NB4 (cell line): ENCODE measurements around the gene PSMD4.

Source experiments
- DNase-seq: peaks from one replicate; pipeline ENCODE4 v3.0.0; 2010; ENCODE audit warnings: low read depth
- H3K4me3 ChIP-seq: one replicate; pipeline ENCODE4 v1.5.1; 2011; ENCODE audit warnings: mild to moderate bottlenecking, low read depth, low read length, moderate library complexity
- MYC ChIP-seq: IDR thresholded peaks from 2 replicates; pipeline ENCODE4 v1.6.1; 2011; ENCODE audit warnings: low read depth, low read length
- POLR2A ChIP-seq: IDR thresholded peaks from 2 replicates; pipeline ENCODE4 v1.6.1; 2011; ENCODE audit warnings: mild to moderate bottlenecking; ENCODE audit not compliant: insufficient read length; ENCODE audit errors: extremely low read depth
- TF ChIP-seq, protein P1 (sequence below): IDR thresholded peaks from 2 replicates; pipeline ENCODE4 v1.6.1; 2011; ENCODE audit warnings: low read depth, low read length
- TF ChIP-seq, protein P2 (sequence below): IDR thresholded peaks from one replicate; pipeline ENCODE4 v1.5.1; 2012; ENCODE audit warnings: low read depth, low read length

The PSMD4 gene

GRCh38 chr1:151286619-151287340 is 32.2 kb downstream of the PSMD4 start:
- TF ChIP-seq, protein P1, sequence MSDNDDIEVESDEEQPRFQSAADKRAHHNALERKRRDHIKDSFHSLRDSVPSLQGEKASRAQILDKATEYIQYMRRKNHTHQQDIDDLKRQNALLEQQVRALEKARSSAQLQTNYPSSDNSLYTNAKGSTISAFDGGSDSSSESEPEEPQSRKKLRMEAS, result no peak
- TF ChIP-seq, protein P2, sequence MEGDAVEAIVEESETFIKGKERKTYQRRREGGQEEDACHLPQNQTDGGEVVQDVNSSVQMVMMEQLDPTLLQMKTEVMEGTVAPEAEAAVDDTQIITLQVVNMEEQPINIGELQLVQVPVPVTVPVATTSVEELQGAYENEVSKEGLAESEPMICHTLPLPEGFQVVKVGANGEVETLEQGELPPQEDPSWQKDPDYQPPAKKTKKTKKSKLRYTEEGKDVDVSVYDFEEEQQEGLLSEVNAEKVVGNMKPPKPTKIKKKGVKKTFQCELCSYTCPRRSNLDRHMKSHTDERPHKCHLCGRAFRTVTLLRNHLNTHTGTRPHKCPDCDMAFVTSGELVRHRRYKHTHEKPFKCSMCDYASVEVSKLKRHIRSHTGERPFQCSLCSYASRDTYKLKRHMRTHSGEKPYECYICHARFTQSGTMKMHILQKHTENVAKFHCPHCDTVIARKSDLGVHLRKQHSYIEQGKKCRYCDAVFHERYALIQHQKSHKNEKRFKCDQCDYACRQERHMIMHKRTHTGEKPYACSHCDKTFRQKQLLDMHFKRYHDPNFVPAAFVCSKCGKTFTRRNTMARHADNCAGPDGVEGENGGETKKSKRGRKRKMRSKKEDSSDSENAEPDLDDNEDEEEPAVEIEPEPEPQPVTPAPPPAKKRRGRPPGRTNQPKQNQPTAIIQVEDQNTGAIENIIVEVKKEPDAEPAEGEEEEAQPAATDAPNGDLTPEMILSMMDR, result no peak
- TF ChIP-seq POLR2A (no peak), MYC (no peak)
- H3K4me3 ChIP-seq, result no peak overlapping the region
- DNase-seq, result no peak

GRCh38 chr1:151287341-151287699 is 32.8 kb downstream of the PSMD4 start:
- TF ChIP-seq MYC, result no peak
- TF ChIP-seq, protein P2, result no peak
- no peak for TF ChIP-seq POLR2A
- TF ChIP-seq, protein P1, result no peak
- DNase-seq, result no peak
- no peak overlapping the region for H3K4me3 ChIP-seq

GRCh38 chr1:151287767-151288500 is 33.4 kb downstream of the PSMD4 start:
- DNase-seq, result no peak
- TF ChIP-seq POLR2A (no peak), MYC (no peak)
- TF ChIP-seq, protein P1, result no peak
- TF ChIP-seq, protein P2, result no peak
- H3K4me3 ChIP-seq, result no peak overlapping the region

GRCh38 chr1:151288502-151288901 is 34.0 kb downstream of the PSMD4 start:
- DNase-seq, result no peak
- H3K4me3 ChIP-seq, result no peak overlapping the region
- no peak for TF ChIP-seq POLR2A
- no peak for TF ChIP-seq MYC
- TF ChIP-seq, protein P2, result no peak
- TF ChIP-seq, protein P1, result no peak

GRCh38 chr1:151289080-151289935 is 34.8 kb downstream of the PSMD4 start:
- DNase-seq, result no peak
- H3K4me3 ChIP-seq, result no peak overlapping the region
- no peak for TF ChIP-seq POLR2A
- TF ChIP-seq, protein P1, result no peak
- TF ChIP-seq MYC, result no peak
- TF ChIP-seq, protein P2, result no peak
